BLaER1 (cell line): ENCODE data around the gene QRFPR.

Experiments used
- H3K27ac ChIP-seq: shearing (Covaris generic); formaldehyde crosslinking; 2 replicates; pipeline ENCODE4 v1.8.1; 2022
- H3K27me3 ChIP-seq: shearing (Covaris generic); formaldehyde crosslinking; 2 replicates; pipeline ENCODE4 v1.8.1; 2022
- H3K36me3 ChIP-seq: shearing (Covaris generic); formaldehyde crosslinking; 2 replicates; pipeline ENCODE4 v1.8.1; 2022
- H3K4me1 ChIP-seq: shearing (Covaris generic); formaldehyde crosslinking; 2 replicates; pipeline ENCODE4 v1.8.1; 2022
- H3K4me2 ChIP-seq: shearing (Covaris generic); formaldehyde crosslinking; 2 replicates; pipeline ENCODE4 v1.8.1; 2022
- H3K4me3 ChIP-seq: shearing (Covaris generic); formaldehyde crosslinking; 2 replicates; pipeline ENCODE4 v1.8.1; 2022
- H3K9ac ChIP-seq: shearing (Covaris generic); formaldehyde crosslinking; 2 replicates; pipeline ENCODE4 v1.8.1; 2022
- H3K9me3 ChIP-seq: shearing (Covaris generic); formaldehyde crosslinking; 2 replicates; pipeline ENCODE4 v1.8.1; 2022
- H4K20me1 ChIP-seq: shearing (Covaris generic); formaldehyde crosslinking; 2 replicates; pipeline ENCODE4 v1.8.1; 2022
- Cebpa-rat ChIP-seq: shearing (Covaris generic); IDR thresholded peaks from 2 replicates; pipeline ENCODE4 v1.8.1; 2022

QRFPR gene

GRCh38 chr4:121308828-121309227, 72.0 kb downstream of the QRFPR start:
- Histone ChIP-seq H3K4me2 (no peak overlapping the region), H3K9me3 (no peaks in the 10 kb centered on the region), H4K20me1 (no peaks in the 10 kb centered on the region), H3K27ac (no peak overlapping the region), H3K36me3 (no peaks in the 10 kb centered on the region), H3K9ac (no peak overlapping the region), H3K27me3 (no peaks in the 10 kb centered on the region), H3K4me3 (no peak overlapping the region), H3K4me1 (no peaks in the 10 kb centered on the region)
- no peak for TF ChIP-seq Cebpa-rat

- no peaks in the 10 kb centered on the region for H4K20me1 ChIP-seq
- no peaks in the 10 kb centered on the region for H3K4me1 ChIP-seq
- H3K36me3 ChIP-seq = no peaks in the 10 kb centered on the region
- no peak overlapping the region for H3K4me3 ChIP-seq
- H3K9me3 ChIP-seq = no peaks in the 10 kb centered on the region
- TF ChIP-seq Cebpa-rat = no peak
- no peak overlapping the region for H3K4me2 ChIP-seq
- H3K27ac ChIP-seq = no peak overlapping the region
- no peak overlapping the region for H3K9ac ChIP-seq
- no peaks in the 10 kb centered on the region for H3K27me3 ChIP-seq
Observed at GRCh38 chr4:121308328-121308663, 72.5 kb downstream of the QRFPR start.

- H3K4me2 ChIP-seq = no peak overlapping the region
- no peak overlapping the region for H3K4me3 ChIP-seq
- no peak for TF ChIP-seq Cebpa-rat
- H3K9me3 ChIP-seq = no peaks in the 10 kb centered on the region
- H4K20me1 ChIP-seq = no peaks in the 10 kb centered on the region
- H3K4me1 ChIP-seq = no peaks in the 10 kb centered on the region
- H3K27me3 ChIP-seq = no peaks in the 10 kb centered on the region
- H3K36me3 ChIP-seq = no peaks in the 10 kb centered on the region
- no peak overlapping the region for H3K9ac ChIP-seq
- no peak overlapping the region for H3K27ac ChIP-seq
Observed at GRCh38 chr4:121307445-121308327, 73.1 kb downstream of the QRFPR start.

- no peaks in the 10 kb centered on the region for H3K9me3 ChIP-seq
- H3K27me3 ChIP-seq = no peaks in the 10 kb centered on the region
- no peak overlapping the region for H3K27ac ChIP-seq
- no peaks in the 10 kb centered on the region for H3K36me3 ChIP-seq
- H4K20me1 ChIP-seq = no peaks in the 10 kb centered on the region
- H3K4me1 ChIP-seq = no peaks in the 10 kb centered on the region
- TF ChIP-seq Cebpa-rat = no peak
- H3K9ac ChIP-seq = no peak overlapping the region
- H3K4me2 ChIP-seq = no peak overlapping the region
- H3K4me3 ChIP-seq = no peak overlapping the region
Observed at GRCh38 chr4:121306931-121307330, 73.9 kb downstream of the QRFPR start.

GRCh38 chr4:121304893-121305292, 75.9 kb downstream of the QRFPR start:
- H4K20me1 ChIP-seq = no peaks in the 10 kb centered on the region

GRCh38 chr4:121299367-121299766, 81.5 kb downstream of the QRFPR start:
- no peak overlapping the region for H3K4me3 ChIP-seq
- no peak for TF ChIP-seq Cebpa-rat
- H3K36me3 ChIP-seq = no peaks in the 10 kb centered on the region
- H4K20me1 ChIP-seq = no peaks in the 10 kb centered on the region
- H3K4me2 ChIP-seq = no peak overlapping the region
- H3K9me3 ChIP-seq = no peaks in the 10 kb centered on the region
- H3K4me1 ChIP-seq = no peaks in the 10 kb centered on the region
- no peaks in the 10 kb centered on the region for H3K27me3 ChIP-seq
- H3K9ac ChIP-seq = no peak overlapping the region
- H3K27ac ChIP-seq = no peak overlapping the region

More at GRCh38 chr4:121304893-121305292, 75.9 kb downstream of the QRFPR start:
- Histone ChIP-seq H3K36me3 (no peaks in the 10 kb centered on the region), H3K9me3 (no peaks in the 10 kb centered on the region), H3K9ac (no peak overlapping the region), H3K4me2 (no peak overlapping the region), H3K27me3 (no peaks in the 10 kb centered on the region), H3K27ac (no peak overlapping the region), H3K4me3 (no peak overlapping the region), H3K4me1 (no peaks in the 10 kb centered on the region)
- no peak for TF ChIP-seq Cebpa-rat

- H4K20me1 ChIP-seq = no peaks in the 10 kb centered on the region
- H3K4me3 ChIP-seq = no peak overlapping the region
- peaks cover 21% of the 10 kb centered on the region for H3K9me3 ChIP-seq
- H3K9ac ChIP-seq = no peak overlapping the region
- TF ChIP-seq Cebpa-rat = no peak
- H3K27ac ChIP-seq = no peak overlapping the region
- no peaks in the 10 kb centered on the region for H3K27me3 ChIP-seq
- H3K4me2 ChIP-seq = no peak overlapping the region
- no peaks in the 10 kb centered on the region for H3K4me1 ChIP-seq
- H3K36me3 ChIP-seq = no peaks in the 10 kb centered on the region
Observed at GRCh38 chr4:121283319-121283718, 97.5 kb downstream of the QRFPR start.

- no peak overlapping the region for H3K9ac ChIP-seq
- H3K4me2 ChIP-seq = no peak overlapping the region
- no peak for TF ChIP-seq Cebpa-rat
- H3K27ac ChIP-seq = no peak overlapping the region
- H4K20me1 ChIP-seq = no peaks in the 10 kb centered on the region
- no peaks in the 10 kb centered on the region for H3K27me3 ChIP-seq
- peaks cover 20% of the 10 kb centered on the region for H3K9me3 ChIP-seq
- no peaks in the 10 kb centered on the region for H3K4me1 ChIP-seq
- no peaks in the 10 kb centered on the region for H3K36me3 ChIP-seq
- no peak overlapping the region for H3K4me3 ChIP-seq
Observed at GRCh38 chr4:121280425-121280824, 100.4 kb downstream of the QRFPR start.

GRCh38 chr4:121278811-121279368, 101.9 kb downstream of the QRFPR start:
- TF ChIP-seq Cebpa-rat = no peak
- Histone ChIP-seq H3K4me1 (no peaks in the 10 kb centered on the region), H3K9me3 (peaks cover 9% of the 10 kb centered on the region; the same call in 1 of the 2 replicates), H3K27ac (no peak overlapping the region), H4K20me1 (no peaks in the 10 kb centered on the region), H3K36me3 (no peaks in the 10 kb centered on the region), H3K4me2 (no peak overlapping the region), H3K9ac (no peak overlapping the region), H3K4me3 (no peak overlapping the region), H3K27me3 (no peaks in the 10 kb centered on the region)
